Keratinocyte (primary cell): Measurements from ENCODE around the gene TNS3. TPM values are rescaled to one million over a fixed set of nuclear protein-coding genes. Genes with fewer than 3 reads are reported as not detected.

Source experiments
- DNase-seq: peaks from one replicate; pipeline ENCODE4 v3.0.0-alpha.2; 2011; ENCODE audit warnings: low read depth, missing footprints, low spot score
- FAIRE-seq: peaks from 2 replicates; lab custom pipeline; 2011; peaks lifted over from hg19 to GRCh38; lab: Jason Lieb, UNC
- H2AFZ ChIP-seq: 2 replicates; pipeline ENCODE4 v1.6.0; 2012; ENCODE audit warnings: low read length, control low read depth, inconsistent platforms; ENCODE audit not compliant: control insufficient read depth
- H3K27ac ChIP-seq: 2 replicates; pipeline ENCODE4 v1.5.1; 2011; ENCODE audit warnings: low read length; ENCODE audit not compliant: control insufficient read depth, insufficient read depth
- H3K27me3 ChIP-seq: 3 replicates; pipeline ENCODE4 v1.6.0; 2011; ENCODE audit warnings: low read length; ENCODE audit not compliant: control insufficient read depth, insufficient read depth; ENCODE audit errors: extremely low read depth
- H3K36me3 ChIP-seq, 2 experiments: 2 replicates in 1 of 2; 3 replicates in 1 of 2; pipeline ENCODE4 v1.5.1; 2011; ENCODE audit warnings: low read length in 2 of 2, mild to moderate bottlenecking in 1 of 2; ENCODE audit not compliant: control insufficient read depth in 2 of 2, insufficient read depth in 2 of 2; ENCODE audit errors: extremely low read depth in 1 of 2
- H3K4me1 ChIP-seq: 3 replicates; pipeline ENCODE4 v1.5.1; 2011; ENCODE audit warnings: low read length; ENCODE audit not compliant: control insufficient read depth, insufficient read depth; ENCODE audit errors: extremely low read depth
- H3K4me2 ChIP-seq: 3 replicates; pipeline ENCODE4 v1.6.0; 2011; ENCODE audit warnings: low read depth, low read length; ENCODE audit not compliant: control insufficient read depth, insufficient read depth; ENCODE audit errors: extremely low read depth
- H3K4me3 ChIP-seq, 3 experiments: fragments of 200-600 bp in 1 of 3; sonication (generic) in 1 of 3; 2 replicates in 2 of 3; 3 replicates in 1 of 3; pipeline ENCODE4 v1.5.1; 2011 to 2016; ENCODE audit warnings: low read length in 3 of 3, mild to moderate bottlenecking in 3 of 3, control low read depth in 2 of 3, inconsistent platforms in 1 of 3, low read depth in 1 of 3, mixed read lengths in 1 of 3, mixed run types in 1 of 3, moderate library complexity in 1 of 3; ENCODE audit not compliant: control insufficient read depth in 2 of 3, insufficient read depth in 2 of 3; ENCODE audit errors: extremely low read depth in 1 of 3
- H3K79me2 ChIP-seq: 2 replicates; pipeline ENCODE4 v1.6.0; 2012; ENCODE audit warnings: low read length; ENCODE audit not compliant: control insufficient read depth, insufficient read depth
- H3K9ac ChIP-seq: 3 replicates; pipeline ENCODE4 v1.6.0; 2011; ENCODE audit warnings: low read length; ENCODE audit not compliant: control insufficient read depth, insufficient read depth; ENCODE audit errors: extremely low read depth
- H3K9me1 ChIP-seq: 3 replicates; pipeline ENCODE4 v1.6.0; 2011; ENCODE audit warnings: low read length; ENCODE audit not compliant: control insufficient read depth, insufficient read depth; ENCODE audit errors: extremely low read depth
- H3K9me3 ChIP-seq: 2 replicates; pipeline ENCODE4 v1.5.1; 2012; ENCODE audit warnings: low read depth, low read length; ENCODE audit not compliant: control insufficient read depth
- H4K20me1 ChIP-seq: 3 replicates; pipeline ENCODE4 v1.6.0; 2011; ENCODE audit warnings: low read length; ENCODE audit not compliant: control insufficient read depth, insufficient read depth; ENCODE audit errors: extremely low read depth
- EZH2 ChIP-seq: IDR thresholded peaks from one replicate; pipeline ENCODE4 v1.6.1; 2012; ENCODE audit warnings: inconsistent platforms, mild to moderate bottlenecking, low read length, moderate library complexity
- dilution Hi-C: fragments of 300-500 bp; cut with MboI; formaldehyde crosslinking; loops from one replicate; pipeline ENCODE4 v1.7.0; 2020; ENCODE audit warnings: low sequenced_read_pairs; ENCODE audit not compliant: extremely low pct_ligation_motif_present
- polyA plus RNA-seq, 5 experiments: library from polyadenylated mRNA; depleted of rRNA in 3 of 5; stranded (reverse) in 3 of 5; stranded (forward) in 1 of 5; unstranded in 1 of 5; fragments of >200 nt; gene quantifications; 1 replicate in 1 of 5; 2 replicates in 3 of 5; 3 replicates in 1 of 5; pipeline versions ENCODE4 v1.2.1 to v1.2.3, GENCODE V29; 2011 to 2012; ENCODE audit warnings: missing spikeins in 2 of 5, low read depth in 1 of 5, low replicate concordance in 1 of 5
- TF ChIP-seq, protein P1 (sequence below), 3 experiments: IDR thresholded peaks in 1 of 3; conservative IDR thresholded peaks in 1 of 3; optimal IDR thresholded peaks in 1 of 3; 2 replicates in 2 of 3; 3 replicates in 1 of 3; pipeline versions ENCODE3 to v1.5.1; 2011; ENCODE audit warnings: low read length in 3 of 3, mild to moderate bottlenecking in 3 of 3, moderate library complexity in 2 of 3, control low read depth in 1 of 3, inconsistent platforms in 1 of 3; ENCODE audit not compliant: insufficient read depth in 2 of 3; ENCODE audit errors: extremely low read depth in 1 of 3

Gene TNS3
- polyA plus RNA-seq, 1 donor (not counting 4 experiments of a cell fraction or from before 2014, with no cell fraction given) = 3.9 TPM

DNA sequence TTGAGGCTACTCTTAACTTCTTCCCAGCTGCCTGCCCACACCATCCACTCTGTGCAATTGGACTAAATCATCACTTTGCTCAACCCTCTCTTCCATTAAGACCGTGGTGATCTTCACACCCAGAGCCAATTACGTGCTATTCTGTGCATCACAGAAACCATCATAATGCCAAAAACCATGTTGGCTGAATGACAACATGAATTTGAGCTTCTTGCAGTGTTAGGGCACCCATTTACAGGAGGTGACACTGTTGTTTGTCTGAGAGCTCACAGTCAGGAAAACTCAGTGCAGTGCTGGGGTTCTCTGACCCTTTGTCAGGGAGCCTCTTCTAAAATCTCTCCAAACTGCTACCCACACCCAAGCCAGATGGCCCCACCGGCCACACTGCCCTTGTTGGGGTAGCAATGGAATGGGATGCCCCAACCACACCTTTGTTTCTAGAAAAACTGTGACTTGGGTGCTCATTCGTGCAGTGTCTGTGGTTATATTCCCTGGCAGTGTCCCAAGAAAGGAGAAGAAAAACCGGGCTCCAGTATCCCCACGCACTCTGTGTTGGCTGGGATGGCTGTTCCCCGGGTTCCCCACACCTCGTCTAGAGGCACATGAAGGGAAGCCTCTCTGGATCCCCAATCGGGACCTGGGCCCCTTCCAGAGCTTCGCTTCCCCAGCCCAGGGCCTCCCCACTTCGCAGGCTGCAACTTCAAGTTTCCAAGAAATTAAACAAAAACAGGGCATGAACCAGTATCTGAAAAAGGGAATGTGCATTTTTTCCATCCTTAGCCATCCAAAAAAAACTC lies 2.0 kb upstream of the TNS3 start:
- Histone ChIP-seq H2AFZ (no peak overlapping the region), H3K36me3 (no peaks in the 10 kb centered on the region), H3K9me3 (no peaks in the 10 kb centered on the region), H3K79me2 (no peaks in the 10 kb centered on the region), H3K4me1 (peaks cover 19% of the 10 kb centered on the region), H3K27ac (no peak overlapping the region), H3K4me3 (no peak overlapping the region), H3K9me1 (no peaks in the 10 kb centered on the region), H3K9ac (no peak overlapping the region), H3K27me3 (peaks cover 13% of the 10 kb centered on the region), H4K20me1 (no peaks in the 10 kb centered on the region), H3K4me2 (no peak overlapping the region)
- FAIRE-seq = no peak
- no peak for DNase-seq
- TF ChIP-seq EZH2 = no peak
- TF ChIP-seq, protein P1, sequence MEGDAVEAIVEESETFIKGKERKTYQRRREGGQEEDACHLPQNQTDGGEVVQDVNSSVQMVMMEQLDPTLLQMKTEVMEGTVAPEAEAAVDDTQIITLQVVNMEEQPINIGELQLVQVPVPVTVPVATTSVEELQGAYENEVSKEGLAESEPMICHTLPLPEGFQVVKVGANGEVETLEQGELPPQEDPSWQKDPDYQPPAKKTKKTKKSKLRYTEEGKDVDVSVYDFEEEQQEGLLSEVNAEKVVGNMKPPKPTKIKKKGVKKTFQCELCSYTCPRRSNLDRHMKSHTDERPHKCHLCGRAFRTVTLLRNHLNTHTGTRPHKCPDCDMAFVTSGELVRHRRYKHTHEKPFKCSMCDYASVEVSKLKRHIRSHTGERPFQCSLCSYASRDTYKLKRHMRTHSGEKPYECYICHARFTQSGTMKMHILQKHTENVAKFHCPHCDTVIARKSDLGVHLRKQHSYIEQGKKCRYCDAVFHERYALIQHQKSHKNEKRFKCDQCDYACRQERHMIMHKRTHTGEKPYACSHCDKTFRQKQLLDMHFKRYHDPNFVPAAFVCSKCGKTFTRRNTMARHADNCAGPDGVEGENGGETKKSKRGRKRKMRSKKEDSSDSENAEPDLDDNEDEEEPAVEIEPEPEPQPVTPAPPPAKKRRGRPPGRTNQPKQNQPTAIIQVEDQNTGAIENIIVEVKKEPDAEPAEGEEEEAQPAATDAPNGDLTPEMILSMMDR (optimal IDR thresholded peaks at IDR 0.05 in 1 of 3, IDR thresholded peaks at IDR 0.05 in 1 of 3, conservative IDR thresholded peaks at IDR 0.05 in 1 of 3; ENCODE audit: extremely low read depth in 1 of 3, insufficient read depth in 2 of 3, low read length in 3 of 3) = no peak
- dilution Hi-C loops = no loop called here

DNA sequence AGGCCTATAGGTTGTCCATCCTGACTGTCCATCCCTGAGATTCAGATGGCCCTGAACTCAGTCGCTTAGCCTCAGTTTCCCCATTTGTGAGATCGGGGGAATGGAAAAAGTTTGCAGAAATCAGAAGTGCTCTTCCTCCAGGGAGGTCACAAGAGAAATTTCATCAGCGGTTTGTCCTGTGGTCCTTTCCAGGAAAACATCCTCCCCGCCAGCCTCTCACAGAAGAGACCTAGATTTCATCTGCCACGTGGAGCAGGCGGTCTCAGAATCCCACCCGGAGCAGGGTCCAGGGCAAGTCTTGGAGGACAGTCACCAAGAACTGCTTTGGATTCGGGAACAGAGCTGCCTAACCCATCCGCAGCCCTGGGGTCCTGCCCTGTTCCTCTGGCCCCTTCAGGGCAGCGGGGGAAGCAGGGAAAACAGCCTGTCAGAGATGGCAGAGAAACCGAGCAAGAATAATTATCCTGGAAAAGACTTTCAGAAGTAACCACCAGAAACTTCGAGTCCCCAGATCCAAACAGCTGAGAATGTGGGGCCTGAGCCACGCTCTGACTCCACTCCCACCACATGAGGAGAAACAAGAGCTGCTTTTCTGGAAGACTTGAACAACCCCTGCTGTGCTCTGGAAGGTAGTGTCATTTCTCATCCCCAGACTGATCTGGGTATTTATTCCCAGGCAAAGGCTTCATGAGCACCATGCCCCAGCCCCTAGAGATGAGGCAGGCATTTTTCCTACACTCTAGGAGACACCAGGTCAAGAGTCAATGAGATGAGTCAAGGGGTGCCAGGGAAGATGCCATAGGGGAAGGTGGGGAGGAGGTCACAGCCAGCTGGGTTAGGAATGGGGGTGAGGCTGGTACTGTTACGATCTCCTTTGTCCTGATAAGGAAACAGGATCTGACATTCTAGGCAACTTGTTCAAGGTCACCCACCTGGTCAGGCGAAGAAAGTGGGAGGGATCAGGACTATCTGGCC lies 1.1 kb upstream of the TNS3 start:
- no peak for TF ChIP-seq EZH2
- TF ChIP-seq, protein P1 (optimal IDR thresholded peaks at IDR 0.05 in 1 of 3, IDR thresholded peaks at IDR 0.05 in 1 of 3, conservative IDR thresholded peaks at IDR 0.05 in 1 of 3; ENCODE audit: extremely low read depth in 1 of 3, insufficient read depth in 2 of 3, low read length in 3 of 3) = no peak
- H3K9me1 ChIP-seq = no peaks in the 10 kb centered on the region
- dilution Hi-C loops = no loop called here
- no peaks in the 10 kb centered on the region for H3K9me3 ChIP-seq
- no peak overlapping the region for H3K27ac ChIP-seq
- no peak overlapping the region for H3K4me3 ChIP-seq
- H2AFZ ChIP-seq = no peak overlapping the region
- peaks cover 22% of the 10 kb centered on the region for H3K4me1 ChIP-seq
- no peak overlapping the region for H3K4me2 ChIP-seq
- DNase-seq = no peak
- H3K79me2 ChIP-seq = no peaks in the 10 kb centered on the region
- no peaks in the 10 kb centered on the region for H3K36me3 ChIP-seq
- no peaks in the 10 kb centered on the region for H4K20me1 ChIP-seq
- FAIRE-seq = no peak
- H3K9ac ChIP-seq = no peak overlapping the region
- peaks cover 13% of the 10 kb centered on the region for H3K27me3 ChIP-seq
